Measurements from ENCODE around the gene MUS81.
"Not testable (repeated sequence)": the region's sequence is repeated elsewhere in the genome, so short reads cannot be mapped to it uniquely, and the experiment has no call there.

Gene MUS81

GRCh38 chr11:65860278-65861164 is at the start of gene MUS81:
Gene MUS81 (plus strand): TSS chr11:65860433. CDS start chr11:65860754, 321 bp downstream.
- DNase-seq: peak; percentile 100

- DNase-seq: no peak
Observed at GRCh38 chr11:65811764-65812475, 48.3 kb upstream of the MUS81 start.

DNA sequence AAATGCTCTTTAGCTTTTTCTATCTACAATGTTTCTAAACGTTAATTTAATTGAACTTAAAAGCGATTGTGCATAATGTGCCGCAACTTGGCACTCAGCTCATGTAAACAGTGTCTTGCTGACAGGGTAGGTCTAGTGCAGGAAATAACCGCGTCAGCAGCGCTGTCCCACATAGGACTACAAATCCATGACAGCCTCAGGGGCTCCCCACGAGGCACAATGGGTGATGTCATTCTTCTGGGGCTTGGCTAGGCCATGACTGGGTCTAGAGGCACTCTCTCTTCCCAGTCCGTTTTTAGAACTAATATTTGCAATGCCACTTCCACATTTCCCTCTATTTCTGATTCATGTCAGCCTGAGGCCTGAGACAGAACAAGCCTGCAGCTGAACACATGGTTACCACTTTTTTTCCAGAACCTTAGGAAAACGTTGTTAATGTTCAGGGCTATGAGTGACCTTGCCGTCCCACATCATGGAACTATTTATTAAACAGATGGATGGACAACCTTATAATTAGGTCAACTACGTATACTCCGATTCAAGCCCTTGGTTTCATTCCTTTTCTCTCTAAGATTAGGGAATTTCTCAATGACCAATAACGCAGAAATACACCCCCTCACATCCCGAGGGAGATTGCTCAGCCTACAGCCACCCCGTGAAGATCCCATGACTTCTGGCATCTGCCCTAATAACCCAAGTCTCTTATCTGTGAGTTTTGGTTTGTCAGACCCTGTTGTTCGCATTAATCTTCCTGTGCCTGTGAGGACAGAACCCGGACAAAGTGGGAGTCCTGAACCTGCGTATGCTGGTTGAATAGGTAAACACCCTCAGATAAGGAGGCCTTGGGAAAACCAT is 45.9 kb upstream of the MUS81 start:
- no peak for DNase-seq

GRCh38 chr11:65814986-65815565 is 45.2 kb upstream of the MUS81 start:
- no peak for DNase-seq

DNA sequence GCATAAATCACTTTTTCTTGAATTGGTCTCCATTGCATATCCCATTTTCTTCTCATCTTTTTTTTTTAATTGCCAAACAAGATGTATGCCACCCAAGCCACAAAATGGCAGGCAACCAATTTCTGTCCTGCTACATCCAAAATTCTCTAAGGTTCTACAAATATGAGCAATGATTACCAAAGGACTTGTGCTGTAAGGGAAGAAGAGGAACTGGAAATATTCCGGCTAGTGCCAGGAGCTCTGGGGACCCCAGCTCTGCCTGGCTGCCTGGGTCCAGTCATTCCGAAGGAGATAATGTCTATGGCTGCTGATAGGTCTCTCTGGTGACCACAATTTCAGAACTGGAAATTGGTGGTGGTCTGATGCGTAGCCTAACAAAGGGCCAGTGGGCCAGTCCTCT is 43.5 kb upstream of the MUS81 start:
- no peak for DNase-seq

DNA sequence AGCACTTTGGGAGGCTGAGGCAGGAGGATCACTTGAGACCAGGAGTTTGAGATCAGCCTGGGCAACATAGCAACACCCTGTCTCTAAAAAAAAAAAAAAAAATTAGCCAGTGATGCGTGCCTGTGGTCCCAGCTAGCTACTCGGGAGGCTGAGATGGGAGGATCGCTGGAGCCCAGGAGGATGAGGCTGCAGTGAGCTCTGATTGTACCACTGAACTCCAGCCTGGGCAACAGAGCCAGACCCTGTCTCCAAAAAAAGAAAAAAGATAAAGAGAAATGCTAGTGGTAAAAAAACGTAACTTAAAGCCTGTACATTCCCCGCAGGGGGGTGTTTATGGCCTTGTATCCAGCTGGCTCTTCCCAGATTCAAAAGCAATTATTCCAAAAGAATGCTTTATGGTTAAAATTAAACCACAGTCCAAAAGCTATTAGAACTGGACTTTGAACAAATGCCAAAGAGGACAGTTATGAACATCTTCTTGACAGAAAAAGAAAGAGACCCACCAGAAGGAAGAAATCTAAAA is 42.9 kb upstream of the MUS81 start:
- no peak for DNase-seq

GRCh38 chr11:65817835-65818680 is 42.2 kb upstream of the MUS81 start:
- peak; percentile 81 for DNase-seq

DNA sequence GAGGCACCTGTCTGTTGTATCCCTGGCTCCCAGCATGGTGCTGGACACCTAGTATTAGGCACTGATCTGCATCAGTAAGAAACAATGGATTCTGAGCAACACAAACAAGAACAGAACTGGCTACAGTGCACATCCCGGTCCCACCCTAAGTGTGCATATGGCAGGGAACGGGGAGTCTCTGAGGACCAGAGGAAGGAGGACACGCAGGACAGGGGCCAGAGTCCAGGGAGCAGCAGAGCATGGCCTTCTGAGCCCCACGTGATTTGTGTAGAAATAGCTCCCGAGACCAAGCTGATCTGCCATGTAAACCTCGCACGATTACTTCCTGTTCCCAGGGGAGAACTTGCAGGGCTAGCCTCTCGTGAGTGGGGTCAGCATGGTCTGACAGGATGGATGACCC is 39.1 kb upstream of the MUS81 start:
- DNase-seq: no peak

DNA sequence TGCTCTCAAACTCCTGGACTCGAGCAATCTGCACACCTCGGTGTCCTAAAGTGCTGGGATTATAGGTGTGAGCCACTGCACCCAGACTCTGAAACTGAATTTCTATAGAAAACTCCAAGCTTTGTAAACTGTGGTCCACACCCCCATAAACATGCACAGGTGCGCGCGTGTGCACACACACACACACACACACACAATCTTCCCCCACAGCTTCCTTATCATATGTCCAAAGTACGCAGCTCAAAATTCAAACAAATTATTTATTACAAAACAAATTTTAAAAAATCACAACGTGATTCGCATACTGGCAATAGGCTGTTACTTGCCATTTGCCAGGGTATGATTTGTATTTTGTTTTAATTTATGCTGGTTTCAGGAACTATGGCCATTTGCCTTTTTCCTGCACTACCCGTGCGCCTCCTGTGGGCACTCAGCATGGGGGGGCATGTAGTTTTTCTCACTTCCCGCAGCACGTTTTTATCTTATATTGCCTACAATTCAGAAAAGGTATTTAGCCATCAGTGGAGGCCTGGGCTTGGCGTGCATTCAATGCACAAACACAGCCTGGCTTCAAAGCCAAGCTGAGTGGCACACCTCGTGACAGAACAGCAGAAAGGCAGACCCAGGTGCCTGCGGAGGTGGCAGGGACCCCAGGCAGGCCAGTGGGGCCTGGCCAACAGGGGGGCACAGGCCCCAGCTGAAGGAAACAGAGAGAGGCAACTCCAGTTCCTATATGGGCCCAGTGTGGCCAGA is 37.3 kb upstream of the MUS81 start:
- DNase-seq: no peak

GRCh38 chr11:65826984-65827735 is 33.1 kb upstream of the MUS81 start:
- DNase-seq: no peak

DNA sequence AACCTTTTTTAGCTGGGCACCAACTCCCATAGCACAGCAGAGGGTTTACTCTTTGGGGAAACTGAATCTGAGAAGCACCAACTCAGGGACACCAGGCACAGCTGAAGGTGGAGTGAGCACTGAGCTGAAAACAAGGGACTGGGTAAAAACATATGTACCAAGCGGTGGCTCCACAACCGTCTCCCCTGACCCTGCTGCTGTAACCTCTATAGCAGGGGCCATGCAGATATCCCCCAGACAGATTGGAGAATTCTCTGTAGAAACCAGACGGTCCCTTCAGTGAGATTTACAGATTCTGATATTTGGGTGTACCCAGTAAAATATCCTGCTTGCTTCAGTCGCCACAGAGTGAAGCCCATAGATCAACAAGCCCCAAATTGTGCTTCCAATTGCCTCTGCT is 30.8 kb upstream of the MUS81 start:
- DNase-seq: no peak

- DNase-seq: not testable (repeated sequence)
Observed at GRCh38 chr11:65832231-65832630, 28.0 kb upstream of the MUS81 start.

DNA sequence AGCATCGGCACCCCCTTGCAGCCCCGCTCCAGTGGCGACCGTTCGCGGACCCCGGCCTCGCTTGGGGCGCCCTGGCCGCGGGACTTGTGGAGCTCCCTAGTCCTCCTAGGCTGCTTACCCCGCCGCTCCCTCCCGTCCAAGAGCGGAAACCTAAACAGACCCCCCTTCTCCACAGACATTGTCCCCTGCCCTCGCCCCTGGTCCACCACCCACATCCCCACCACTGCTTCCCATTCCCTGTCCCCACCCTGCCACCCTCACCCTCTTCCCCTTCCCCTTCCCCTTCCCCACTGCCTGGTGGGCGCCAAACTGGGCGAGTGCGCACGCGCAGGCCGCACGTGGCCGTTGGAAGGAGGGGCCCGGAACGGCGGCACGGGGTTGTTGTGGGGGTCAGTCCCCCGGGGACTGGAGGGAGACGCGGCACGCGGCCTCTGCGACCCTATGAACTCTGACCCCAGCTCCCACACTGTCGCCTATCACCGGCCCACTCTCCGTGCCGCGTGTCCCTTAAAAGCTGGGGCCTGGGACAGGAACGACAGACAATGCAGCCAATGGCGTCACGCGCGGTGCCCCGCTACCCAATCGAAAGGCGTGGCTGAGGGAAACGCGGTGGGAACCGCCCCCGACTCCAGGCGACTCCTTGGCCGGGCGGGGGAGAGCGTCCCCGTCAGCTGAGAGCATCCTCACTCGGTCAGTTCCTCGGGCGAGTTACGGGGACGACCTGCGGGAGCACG is 26.8 kb upstream of the MUS81 start, which contains the start of gene SNX32:
TSS of gene SNX32 (plus strand) at position 667 of the 734 bp plus-strand sequence. CDS start 103 bp downstream, outside the sequence.
- peak; percentile 93 for DNase-seq

DNA sequence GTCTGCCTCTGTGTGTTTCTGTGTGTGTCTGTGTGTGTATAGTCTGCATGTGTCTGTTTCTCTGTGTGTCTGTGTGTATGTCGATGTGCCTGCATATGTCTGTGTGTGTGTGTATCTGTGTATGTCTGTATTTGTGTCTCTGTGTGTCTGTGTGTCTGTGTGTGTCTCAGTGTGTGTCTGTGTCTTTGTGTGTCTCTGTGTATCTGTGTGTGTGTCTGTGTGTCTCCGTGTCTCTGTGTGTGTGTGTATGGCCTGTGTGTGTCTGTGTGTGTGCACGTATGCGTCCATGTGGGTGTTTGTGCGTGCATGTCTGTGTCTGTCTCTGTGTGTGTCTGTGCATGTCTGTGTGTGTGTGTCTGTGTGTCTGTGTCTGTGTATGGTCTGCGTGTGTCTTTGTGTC is 26.0 kb upstream of the MUS81 start:
- no peak for DNase-seq

DNA sequence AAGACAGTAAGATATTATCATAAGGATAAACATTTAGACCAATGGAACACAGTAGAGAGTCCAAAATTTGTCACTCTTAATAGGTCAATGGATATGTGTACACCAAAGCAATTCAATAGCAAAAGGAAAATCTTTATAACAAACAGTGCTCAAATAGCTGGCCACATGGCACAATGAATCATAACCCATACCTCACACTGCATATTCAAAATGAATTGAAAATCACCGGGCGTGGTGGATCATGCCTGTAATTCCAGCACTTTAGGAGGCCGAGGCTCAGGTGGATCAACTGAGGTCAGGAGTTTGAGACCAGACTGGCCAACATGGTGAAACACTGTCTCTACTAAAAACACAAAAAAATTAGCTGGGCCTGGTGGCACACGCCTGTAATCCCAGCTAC is 18.1 kb upstream of the MUS81 start:
- no peak for DNase-seq

- no peak for DNase-seq
Observed at GRCh38 chr11:65843811-65844210, 16.4 kb upstream of the MUS81 start.

DNA sequence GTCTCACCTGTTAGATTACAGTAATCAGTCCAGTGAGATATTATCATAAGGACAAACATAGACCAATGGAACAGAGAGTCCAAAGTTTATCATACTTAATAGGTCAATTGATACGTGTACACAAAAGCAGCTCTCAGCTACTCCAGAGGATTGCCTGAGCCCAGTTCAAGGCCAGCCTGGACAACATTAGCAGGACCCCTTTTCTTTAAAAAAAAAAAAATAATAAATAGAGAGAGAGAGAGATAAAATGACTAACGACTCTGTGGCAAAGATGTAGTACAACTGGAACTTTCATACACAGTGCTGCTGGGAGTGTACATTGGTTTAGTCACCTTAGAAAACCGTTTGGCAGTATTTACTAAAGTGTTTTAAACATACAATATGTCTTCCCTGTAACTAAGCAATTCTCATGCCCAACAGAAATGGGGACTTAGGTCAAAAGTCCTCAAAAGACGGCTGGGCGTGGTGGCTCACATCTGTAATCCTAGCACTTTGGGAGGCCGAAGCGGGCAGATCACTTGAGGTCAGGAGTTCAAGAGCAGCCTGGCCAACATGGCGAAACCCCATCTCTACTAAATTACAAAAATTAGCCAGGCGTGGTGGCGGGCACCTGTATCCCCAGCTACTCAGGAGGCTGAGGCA is 15.9 kb upstream of the MUS81 start:
- DNase-seq: no peak

- no peak for DNase-seq
Observed at GRCh38 chr11:65847746-65848145, 12.5 kb upstream of the MUS81 start.

DNA sequence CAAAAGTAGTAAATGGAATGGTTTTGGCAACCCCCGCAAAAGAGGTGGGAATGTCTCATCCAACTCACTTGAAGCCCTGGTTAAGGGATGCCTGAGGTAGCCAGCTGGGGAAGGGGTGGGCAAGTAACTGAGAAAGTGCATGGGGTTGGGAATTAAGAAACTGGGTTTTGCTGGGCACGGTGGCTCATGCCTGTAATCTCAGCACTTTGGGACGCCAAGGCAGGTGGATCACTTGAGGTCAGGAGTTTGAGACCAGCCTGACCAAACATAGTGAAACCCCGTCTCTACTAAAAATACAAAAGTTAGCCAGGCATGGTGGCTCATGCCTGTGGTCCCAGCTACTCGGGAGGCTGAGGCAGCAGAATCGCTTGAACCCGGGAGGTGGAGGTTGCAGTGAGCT is 11.5 kb upstream of the MUS81 start:
- not testable (repeated sequence) for DNase-seq

All from fibroblast of skin of right biceps (primary cell).